ENCODE data around the gene KLRB1.

DNA sequence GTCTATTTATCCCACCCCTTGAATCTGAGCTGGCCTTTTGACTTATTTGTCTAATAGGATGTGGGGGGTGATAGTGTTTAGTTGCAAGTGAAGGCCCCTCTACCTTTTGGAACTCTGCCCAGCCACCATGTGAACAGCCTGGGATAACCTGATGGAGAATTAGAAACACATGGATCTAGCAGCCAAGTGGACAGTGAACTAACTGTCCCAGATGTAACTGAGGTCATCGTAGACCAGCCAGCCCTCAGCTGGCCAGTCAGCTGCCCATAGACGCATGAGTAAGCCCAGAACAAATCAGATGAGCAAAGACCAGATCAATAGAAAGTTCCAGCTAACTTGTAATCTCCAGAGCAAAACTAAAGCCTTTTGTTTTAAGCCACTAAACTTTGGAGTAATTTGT lies 19.0 kb downstream of the KLRB1 start:
- TF ChIP-seq, protein P1, sequence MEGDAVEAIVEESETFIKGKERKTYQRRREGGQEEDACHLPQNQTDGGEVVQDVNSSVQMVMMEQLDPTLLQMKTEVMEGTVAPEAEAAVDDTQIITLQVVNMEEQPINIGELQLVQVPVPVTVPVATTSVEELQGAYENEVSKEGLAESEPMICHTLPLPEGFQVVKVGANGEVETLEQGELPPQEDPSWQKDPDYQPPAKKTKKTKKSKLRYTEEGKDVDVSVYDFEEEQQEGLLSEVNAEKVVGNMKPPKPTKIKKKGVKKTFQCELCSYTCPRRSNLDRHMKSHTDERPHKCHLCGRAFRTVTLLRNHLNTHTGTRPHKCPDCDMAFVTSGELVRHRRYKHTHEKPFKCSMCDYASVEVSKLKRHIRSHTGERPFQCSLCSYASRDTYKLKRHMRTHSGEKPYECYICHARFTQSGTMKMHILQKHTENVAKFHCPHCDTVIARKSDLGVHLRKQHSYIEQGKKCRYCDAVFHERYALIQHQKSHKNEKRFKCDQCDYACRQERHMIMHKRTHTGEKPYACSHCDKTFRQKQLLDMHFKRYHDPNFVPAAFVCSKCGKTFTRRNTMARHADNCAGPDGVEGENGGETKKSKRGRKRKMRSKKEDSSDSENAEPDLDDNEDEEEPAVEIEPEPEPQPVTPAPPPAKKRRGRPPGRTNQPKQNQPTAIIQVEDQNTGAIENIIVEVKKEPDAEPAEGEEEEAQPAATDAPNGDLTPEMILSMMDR (IDR thresholded peaks at IDR 0.05) = no peak
- TF ChIP-seq POLR2A (IDR thresholded peaks at IDR 0.05) = no peak
